Esophagus squamous epithelium (tissue), 5 donors: ENCODE data around the gene PHLDA2. TPM values are rescaled to one million over a fixed set of nuclear protein-coding genes. Genes with fewer than 3 reads are reported as not detected.
"Not testable (repeated sequence)": the region's sequence is repeated elsewhere in the genome, so short reads cannot be mapped to it uniquely, and the experiment has no call there.

Experiments
- DNase-seq: peaks from one replicate; lab custom pipeline; 2025; lab: John Stamatoyannopoulos, UW
- H3K27ac ChIP-seq, 4 donors: fragments of 200-600 bp; sonication (generic); one replicate each; pipeline ENCODE4 v1.5.1; 2016 to 2019; ENCODE audit warnings: mild to moderate bottlenecking in 1 of 4
- H3K27me3 ChIP-seq, 4 donors: fragments of 200-600 bp; sonication (generic); 1 replicate in 3 of 4; 2 replicates in 1 of 4; pipeline versions ENCODE4 v1.5.1 to v1.6.0; 2017 to 2021; ENCODE audit warnings: antibody characterized with exemption in 1 of 4
- H3K36me3 ChIP-seq, 3 donors: fragments of 200-600 bp; sonication (generic); one replicate each; pipeline ENCODE4 v1.5.1; 2016 to 2019
- H3K4me1 ChIP-seq, 3 donors: fragments of 200-600 bp; sonication (generic); one replicate each; pipeline ENCODE4 v1.5.1; 2017 to 2019
- H3K4me3 ChIP-seq, 4 donors: fragments of 200-600 bp; sonication (generic); 1 replicate in 3 of 4; 2 replicates in 1 of 4; pipeline ENCODE4 v1.5.1; 2016 to 2019; ENCODE audit warnings: mild to moderate bottlenecking in 2 of 4, moderate library complexity in 1 of 4
- H3K9me3 ChIP-seq, 3 donors: fragments of 200-600 bp; sonication (generic); one replicate each; pipeline ENCODE4 v1.5.1; 2016 to 2019
- POLR2A ChIP-seq, 4 donors: fragments of 450-650 bp; IDR thresholded peaks; one replicate each; pipeline ENCODE4 v1.6.1; 2017; ENCODE audit warnings: antibody characterized with exemption in 4 of 4, mild to moderate bottlenecking in 4 of 4, moderate library complexity in 3 of 4
- WGBS, 2 donors: methylation state at CpG; one replicate each; pipeline ENCODE4 v1.1.5; 2018; 5-methylcytosine and 5-hydroxymethylcytosine counted together
- intact Hi-C: fragments of 100-400 bp; cut with DNase I; formaldehyde crosslinking; loops from one replicate; pipeline ENCODE4 v1.15.0; 2022
- total RNA-seq, 4 donors: library from RNA; depleted of rRNA; stranded (reverse); fragments of >200 nt; gene quantifications; one replicate each; pipeline ENCODE4 v1.1.0, GENCODE V29; 2016
- TF ChIP-seq, protein P1 (sequence below), 6 experiments: fragments of 450-650 bp in 4 of 6; fragments of 200-600 bp in 2 of 6; sonication (generic) in 2 of 6; IDR thresholded peaks; one replicate each; pipeline ENCODE4 v1.5.1; 2016 to 2019; ENCODE audit warnings: antibody characterized with exemption in 6 of 6, mild to moderate bottlenecking in 4 of 6, moderate library complexity in 4 of 6
- donor health status: DM: yes; HTN: yes; CAD: no.

Gene PHLDA2
- total RNA-seq, 4 donors from 2014 or later = 10.2 to 39.2 (median 22.5) TPM

DNA sequence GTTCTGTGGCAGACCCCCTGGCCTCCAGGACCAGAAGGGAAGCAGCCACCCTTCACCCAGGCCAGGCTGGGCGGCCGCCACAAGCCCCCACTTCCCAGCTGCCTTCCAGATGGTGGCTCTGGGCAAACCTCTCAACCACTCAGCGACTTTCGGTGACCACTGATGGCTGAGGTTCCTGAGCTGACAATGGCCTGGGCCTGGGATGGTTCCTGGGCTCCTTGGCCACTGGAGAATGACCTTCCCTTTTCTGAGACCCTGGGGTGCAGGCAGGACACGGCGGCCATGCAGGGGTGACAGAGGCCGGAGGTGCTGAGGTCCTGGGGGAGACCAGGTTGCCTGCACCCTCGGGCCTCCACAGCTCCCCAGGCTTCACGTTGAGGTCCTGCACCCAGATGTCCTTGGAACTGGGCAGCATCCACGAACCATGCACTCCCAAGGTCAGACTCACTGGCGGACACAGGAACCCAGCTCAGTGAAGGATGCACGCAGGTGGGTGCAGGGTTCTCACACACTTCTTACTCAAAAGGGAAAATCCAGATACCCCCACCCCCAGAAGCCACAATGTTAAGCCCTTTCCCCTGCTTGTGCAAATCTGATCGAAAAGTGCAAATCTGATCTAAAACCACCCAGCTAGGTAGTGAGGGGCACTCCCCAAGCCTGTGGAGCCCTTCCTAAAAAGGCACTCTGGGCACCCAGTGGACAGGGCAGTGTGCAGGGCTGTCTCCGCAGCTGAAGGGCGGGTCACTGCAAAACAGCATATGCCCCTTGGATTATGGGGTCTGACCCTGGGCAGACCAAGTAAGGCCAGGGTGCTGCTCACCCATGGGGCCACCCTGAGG lies 13.9 kb upstream of the PHLDA2 start:
- peak overlapping the region in 2 of 4 donors; percentile 45 to 73 for H3K27ac ChIP-seq
- peaks cover 0 to 45% (median 5%) of the 10 kb centered on the region in 3 donors for H3K36me3 ChIP-seq
- intact Hi-C loops = loop anchor here (10.0 kb wide), 1 partner anchor 72 kb away; no protein-coding TSS in a partner anchor
- peaks cover 0 to 7% (median 0%) of the 10 kb centered on the region in 3 donors for H3K9me3 ChIP-seq
- DNase-seq = no peak
- no peak for TF ChIP-seq POLR2A (IDR thresholded peaks at IDR 0.05)
- TF ChIP-seq, protein P1, sequence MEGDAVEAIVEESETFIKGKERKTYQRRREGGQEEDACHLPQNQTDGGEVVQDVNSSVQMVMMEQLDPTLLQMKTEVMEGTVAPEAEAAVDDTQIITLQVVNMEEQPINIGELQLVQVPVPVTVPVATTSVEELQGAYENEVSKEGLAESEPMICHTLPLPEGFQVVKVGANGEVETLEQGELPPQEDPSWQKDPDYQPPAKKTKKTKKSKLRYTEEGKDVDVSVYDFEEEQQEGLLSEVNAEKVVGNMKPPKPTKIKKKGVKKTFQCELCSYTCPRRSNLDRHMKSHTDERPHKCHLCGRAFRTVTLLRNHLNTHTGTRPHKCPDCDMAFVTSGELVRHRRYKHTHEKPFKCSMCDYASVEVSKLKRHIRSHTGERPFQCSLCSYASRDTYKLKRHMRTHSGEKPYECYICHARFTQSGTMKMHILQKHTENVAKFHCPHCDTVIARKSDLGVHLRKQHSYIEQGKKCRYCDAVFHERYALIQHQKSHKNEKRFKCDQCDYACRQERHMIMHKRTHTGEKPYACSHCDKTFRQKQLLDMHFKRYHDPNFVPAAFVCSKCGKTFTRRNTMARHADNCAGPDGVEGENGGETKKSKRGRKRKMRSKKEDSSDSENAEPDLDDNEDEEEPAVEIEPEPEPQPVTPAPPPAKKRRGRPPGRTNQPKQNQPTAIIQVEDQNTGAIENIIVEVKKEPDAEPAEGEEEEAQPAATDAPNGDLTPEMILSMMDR (IDR thresholded peaks at IDR 0.05) = no peak
- H3K27me3 ChIP-seq = no peaks in the 10 kb centered on the region
- peaks cover 27 to 57% (median 36%) of the 10 kb centered on the region in 3 donors for H3K4me1 ChIP-seq
- no peak overlapping the region for H3K4me3 ChIP-seq
- 92% methylated on average over 2 of the region's 15 CpGs; no CpG with 5 or more reads in 1 of the 2 donors for WGBS, 2 donors

DNA sequence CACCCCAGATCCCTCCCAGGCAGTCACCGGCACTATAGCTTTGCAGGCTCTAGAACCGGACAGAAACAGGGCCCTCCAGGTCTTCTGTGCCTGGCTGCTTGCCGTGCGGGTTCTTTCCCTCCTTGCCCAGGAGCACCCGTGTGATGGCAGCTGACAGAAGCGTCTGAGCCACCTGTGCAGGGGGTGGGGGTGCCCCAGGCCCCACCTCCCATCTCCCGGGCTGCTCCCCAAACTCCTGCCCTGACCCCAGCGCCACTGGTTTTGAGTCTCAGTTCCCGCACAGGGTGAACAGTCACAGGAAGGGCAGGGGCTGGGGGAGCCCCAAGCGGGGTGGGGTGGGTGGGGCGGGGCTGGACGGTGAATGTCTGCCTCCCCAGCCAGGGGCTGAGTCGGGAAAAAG lies 13.2 kb upstream of the PHLDA2 start:
- Histone ChIP-seq H3K27me3 (no peaks in the 10 kb centered on the region), H3K4me3 (no peak overlapping the region), H3K4me1 (peaks cover 27 to 57% (median 36%) of the 10 kb centered on the region in 3 donors), H3K27ac (peak overlapping the region in 1 of 4 donors; percentile 19), H3K9me3 (peaks cover 0 to 14% (median 0%) of the 10 kb centered on the region in 3 donors), H3K36me3 (peaks cover 0 to 39% (median 5%) of the 10 kb centered on the region in 3 donors)
- 56 to 68% methylated on average over 4 to 5 of the region's 13 CpGs for WGBS, 2 donors
- intact Hi-C loops = loop anchor here (10.0 kb wide), 1 partner anchor 72 kb away; no protein-coding TSS in a partner anchor
- no peak for DNase-seq
- TF ChIP-seq, protein P1 (IDR thresholded peaks at IDR 0.05) = no peak
- TF ChIP-seq POLR2A (IDR thresholded peaks at IDR 0.05) = no peak

DNA sequence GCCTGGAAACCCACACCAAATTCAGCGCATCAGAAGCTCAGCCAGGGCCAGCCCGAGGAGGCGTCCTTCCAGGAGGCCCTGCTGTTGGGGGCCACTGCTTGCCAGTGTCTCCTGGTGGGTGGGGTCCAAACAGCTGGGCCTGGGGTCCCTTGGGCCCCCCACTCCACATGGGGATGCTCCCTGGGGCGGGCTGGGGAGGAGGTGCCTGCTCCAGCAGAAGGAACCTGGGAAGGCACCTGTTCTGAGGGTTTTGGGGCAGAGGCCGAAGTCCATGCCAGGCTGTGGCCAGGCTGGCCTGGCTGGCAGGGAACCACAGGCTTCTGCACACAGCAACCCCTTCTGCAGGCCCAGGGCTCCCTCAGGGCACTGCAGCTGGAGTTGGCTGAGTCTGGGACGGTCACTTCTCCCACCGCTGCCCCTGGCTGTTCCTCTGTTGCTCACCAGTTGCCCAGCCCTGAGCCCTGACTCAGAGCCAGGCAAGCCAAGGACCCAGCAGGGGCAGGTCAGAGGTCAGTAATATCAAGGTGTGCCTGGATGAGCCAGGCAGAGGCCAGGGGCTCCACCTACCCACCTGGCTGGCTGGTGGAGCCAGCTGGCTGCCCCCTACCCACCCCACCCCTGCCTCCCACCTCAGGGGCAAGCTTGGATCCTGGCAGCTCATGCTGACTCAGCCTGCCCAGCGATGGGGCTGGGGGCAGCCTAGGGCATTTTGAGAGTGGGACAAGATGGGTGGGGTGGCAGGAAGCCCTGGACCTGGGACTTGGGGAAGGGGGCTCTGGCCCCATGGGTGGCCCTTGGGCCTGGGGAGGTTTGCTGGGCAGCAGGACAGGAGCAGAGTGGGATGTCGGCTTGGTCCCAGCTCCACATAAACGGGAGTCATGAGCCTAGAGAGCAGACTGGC lies 12.0 kb upstream of the PHLDA2 start:
- peaks cover 25 to 50% (median 36%) of the 10 kb centered on the region in 3 donors for H3K4me1 ChIP-seq
- intact Hi-C loops = loop anchor here (10.0 kb wide), 1 partner anchor 74 kb away; no protein-coding TSS in a partner anchor
- H3K36me3 ChIP-seq = peaks cover 0 to 26% (median 5%) of the 10 kb centered on the region in 3 donors
- H3K4me3 ChIP-seq = no peak overlapping the region
- H3K27me3 ChIP-seq = no peaks in the 10 kb centered on the region
- TF ChIP-seq, protein P1 (IDR thresholded peaks at IDR 0.05) = no peak
- peak overlapping the region in 3 of 4 donors; percentile 25 to 51 (median 32) for H3K27ac ChIP-seq
- 0 to 31% methylated on average over 1 to 3 of the region's 10 CpGs for WGBS, 2 donors
- no peak for DNase-seq
- H3K9me3 ChIP-seq = peaks cover 0 to 15% (median 0%) of the 10 kb centered on the region in 3 donors

- Histone ChIP-seq H3K27ac (peak overlapping the region; percentile 20 to 51 (median 28)), H3K27me3 (no peaks in the 10 kb centered on the region), H3K4me1 (peaks cover 17 to 41% (median 28%) of the 10 kb centered on the region in 3 donors), H3K4me3 (no peak overlapping the region), H3K36me3 (peaks cover 0 to 23% (median 5%) of the 10 kb centered on the region in 3 donors), H3K9me3 (peaks cover 0 to 15% (median 0%) of the 10 kb centered on the region in 3 donors)
- no peak for DNase-seq
- no peak for TF ChIP-seq POLR2A (IDR thresholded peaks at IDR 0.05)
- TF ChIP-seq, protein P1 (IDR thresholded peaks at IDR 0.05) = no peak
- intact Hi-C loops = loop anchor here (10.0 kb wide), 1 partner anchor 74 kb away; no protein-coding TSS in a partner anchor
- 30 to 32% methylated on average over 4 to 7 of the region's 16 CpGs for WGBS, 2 donors
These were observed 11.1 kb upstream of the PHLDA2 start for GRCh38 chr11:2940147-2940920.

DNA sequence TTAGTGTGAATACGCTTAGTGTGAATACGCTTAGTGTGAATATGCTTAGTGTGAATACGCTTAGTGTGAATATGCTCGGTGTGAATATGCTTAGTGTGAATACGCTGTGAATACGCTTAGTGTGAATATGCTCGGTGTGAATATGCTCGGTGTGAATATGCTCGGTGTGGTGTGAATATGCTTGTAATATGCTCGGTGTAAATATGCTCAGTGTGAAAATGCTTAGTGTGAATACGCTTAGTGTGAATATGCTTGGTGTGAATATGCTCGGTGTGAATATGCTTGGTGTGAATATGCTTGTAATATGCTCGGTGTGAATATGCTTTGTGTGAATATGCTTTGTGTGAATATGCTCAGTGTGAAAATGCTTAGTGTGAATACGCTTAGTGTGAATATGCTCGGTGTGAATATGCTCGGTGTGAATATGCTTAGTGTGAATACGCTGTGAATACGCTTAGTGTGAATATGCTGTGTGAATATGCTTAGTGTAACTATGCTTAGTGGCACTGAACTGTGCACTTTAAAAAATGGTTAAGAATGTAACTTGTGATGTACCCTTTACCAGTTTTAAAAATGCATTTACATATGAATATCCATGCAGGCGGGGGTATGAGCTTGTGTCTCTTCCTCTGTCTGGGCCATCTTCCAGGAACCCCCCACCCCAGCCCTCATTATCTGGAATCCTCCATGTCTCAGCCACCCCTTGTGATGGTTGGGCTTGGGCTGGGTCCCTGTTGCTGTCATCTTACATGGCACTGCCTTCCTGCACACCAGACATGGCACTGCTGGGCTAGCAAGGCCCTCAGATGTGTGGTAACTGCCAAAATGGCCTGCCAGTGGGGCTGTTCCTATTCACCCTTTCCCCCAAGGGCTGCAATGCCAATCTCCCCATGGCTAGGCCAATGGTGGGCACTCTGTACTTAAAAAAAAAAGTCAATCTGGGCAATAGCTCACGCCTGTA lies 9.5 kb upstream of the PHLDA2 start:
- H3K27ac ChIP-seq, intact Hi-C loops, DNase-seq, H3K4me3 ChIP-seq, H3K27me3 ChIP-seq, H3K36me3 ChIP-seq: not testable (repeated sequence)
- Histone ChIP-seq H3K4me1 (peaks cover 10 to 31% (median 16%) of the 10 kb centered on the region in 3 donors), H3K9me3 (peaks cover 0 to 15% (median 0%) of the 10 kb centered on the region in 3 donors)
- 75 to 83% methylated on average over 19 to 20 of the region's 20 CpGs for WGBS, 2 donors

GRCh38 chr11:2937641-2938457 lies 8.6 kb upstream of the PHLDA2 start:
- H3K27me3 ChIP-seq, H3K27ac ChIP-seq, DNase-seq, H3K36me3 ChIP-seq, H3K4me3 ChIP-seq, intact Hi-C loops: not testable (repeated sequence)
- Histone ChIP-seq H3K4me1 (peaks cover 16 to 34% (median 16%) of the 10 kb centered on the region in 3 donors), H3K9me3 (peaks cover 0 to 15% (median 0%) of the 10 kb centered on the region in 3 donors)
- WGBS, 2 donors = 81 to 88% methylated on average over 31 to 32 of the region's 32 CpGs
